D341Med (cell line): ENCODE measurements around the gene MIPOL1.

Experiments
- DNase-seq: peaks from one replicate; pipeline ENCODE4 v3.0.0; 2012; ENCODE audit warnings: low spot score

Gene MIPOL1

DNA sequence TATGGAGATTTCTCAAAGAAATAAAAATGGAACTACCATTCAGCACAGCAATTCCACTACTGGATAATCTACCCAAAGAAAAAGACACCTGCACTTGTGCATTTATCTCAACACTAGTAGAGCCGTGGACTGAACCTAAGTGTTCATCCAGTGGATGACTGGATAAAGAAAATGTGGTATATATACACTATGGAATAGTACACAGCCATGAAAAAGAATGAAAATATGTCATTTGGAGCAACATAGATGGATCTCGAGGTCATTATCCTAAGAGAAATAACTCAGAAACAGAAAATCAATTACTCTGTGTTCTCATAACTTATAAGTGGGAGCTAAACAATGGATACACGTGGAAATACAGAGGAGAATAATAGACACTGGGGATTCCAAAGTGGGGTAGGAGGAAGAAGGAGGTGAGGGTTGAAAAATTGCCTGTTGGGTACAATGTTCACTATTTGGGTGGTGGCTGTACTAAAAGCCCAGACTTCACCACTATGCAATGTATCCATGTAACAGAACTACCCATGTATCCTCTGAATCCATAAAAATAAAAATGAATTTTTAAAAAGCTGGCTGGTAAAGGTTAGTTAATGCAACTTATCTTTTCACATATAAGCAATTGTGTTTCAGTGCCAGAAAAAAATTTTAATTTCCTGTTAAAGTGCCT lies 266.6 kb downstream of the MIPOL1 start:
- no peak for DNase-seq

DNA sequence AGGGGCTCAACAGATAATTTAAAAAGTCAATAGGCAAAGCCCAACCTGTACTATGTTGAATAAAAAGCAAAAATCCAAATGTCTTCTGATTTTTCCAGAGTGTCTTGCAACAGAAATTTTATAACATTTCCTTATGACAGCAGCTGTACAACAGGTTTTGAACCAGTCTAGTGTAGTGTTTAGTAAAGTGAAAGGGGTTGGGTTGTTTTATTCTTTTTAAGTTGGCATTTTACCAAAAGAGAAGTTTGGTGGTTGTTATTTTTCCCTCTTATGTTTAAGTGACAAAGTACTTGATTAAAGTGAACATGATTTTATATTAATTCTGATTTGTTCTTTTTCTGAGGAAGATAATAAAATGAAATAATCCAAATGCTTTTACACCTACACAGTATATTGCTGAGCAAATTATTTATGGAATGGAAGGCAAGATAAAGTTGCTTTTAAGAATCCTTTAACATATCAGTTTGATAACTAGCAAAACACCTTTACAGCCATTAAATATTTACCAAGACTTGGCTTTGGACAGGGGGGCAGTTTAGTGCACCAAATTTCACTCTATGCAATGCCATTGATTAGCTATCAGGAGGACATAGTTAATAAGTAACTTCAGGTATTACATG lies 268.4 kb downstream of the MIPOL1 start:
- no peak for DNase-seq

DNA sequence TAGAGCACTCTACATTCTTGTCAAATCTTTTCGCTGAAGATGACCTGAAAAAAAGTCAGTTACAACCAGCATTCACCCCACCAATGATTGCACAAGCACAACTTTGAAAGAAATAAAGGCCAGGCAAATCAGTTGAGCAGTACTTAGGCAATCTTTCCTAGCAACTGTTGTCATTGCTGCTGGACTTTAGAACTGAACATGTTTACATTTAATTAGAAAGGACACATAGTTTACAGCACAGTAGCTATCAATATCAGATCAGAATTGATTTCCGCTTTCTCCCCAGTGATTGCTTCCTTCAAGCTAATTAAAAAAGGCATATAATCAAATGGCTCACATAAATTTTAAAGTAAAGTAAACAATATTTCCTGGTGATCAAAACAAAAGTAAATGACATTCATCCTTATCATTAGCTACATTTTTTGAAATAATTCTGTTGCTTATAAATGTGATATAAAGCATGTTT lies 268.9 kb downstream of the MIPOL1 start:
- DNase-seq = no peak

DNA sequence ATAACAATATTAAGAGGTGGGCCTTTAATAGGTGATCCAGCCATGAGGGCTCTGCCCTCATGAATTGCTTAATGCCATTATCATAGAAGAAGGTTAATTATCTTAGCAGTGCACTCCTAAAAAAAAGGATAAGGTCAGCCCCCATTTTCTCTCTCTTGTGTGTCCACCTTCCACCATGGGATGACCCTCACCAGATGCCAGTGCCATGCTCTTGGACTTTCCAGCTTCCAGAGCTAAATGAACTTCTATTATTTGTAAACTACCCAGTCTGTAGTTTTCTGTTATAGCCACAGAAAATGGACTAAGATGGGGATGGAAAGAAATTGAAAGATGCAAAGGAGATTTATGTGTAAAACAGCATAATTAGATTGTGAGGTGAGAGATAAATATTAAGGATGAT lies 271.9 kb downstream of the MIPOL1 start:
- DNase-seq = no peak

DNA sequence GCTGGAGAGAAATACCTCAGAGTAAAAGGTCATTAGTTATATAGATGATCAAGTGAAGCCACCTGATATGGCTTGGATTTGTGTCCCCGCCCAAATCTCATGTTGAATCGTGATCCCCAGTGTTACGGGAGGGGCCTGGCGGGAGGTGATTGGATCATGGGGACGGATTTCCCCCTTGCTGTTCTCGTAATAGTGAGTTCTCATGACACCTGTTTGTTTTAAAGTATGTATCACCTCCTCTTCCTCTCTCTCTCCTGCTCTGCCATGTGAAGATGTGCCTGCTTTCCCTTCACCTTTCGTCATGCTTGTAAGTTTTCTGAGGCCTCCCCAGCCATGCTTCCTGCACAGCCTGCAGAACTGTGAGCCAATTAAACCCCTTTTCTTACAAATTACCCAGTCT lies 272.5 kb downstream of the MIPOL1 start:
- no peak for DNase-seq

DNA sequence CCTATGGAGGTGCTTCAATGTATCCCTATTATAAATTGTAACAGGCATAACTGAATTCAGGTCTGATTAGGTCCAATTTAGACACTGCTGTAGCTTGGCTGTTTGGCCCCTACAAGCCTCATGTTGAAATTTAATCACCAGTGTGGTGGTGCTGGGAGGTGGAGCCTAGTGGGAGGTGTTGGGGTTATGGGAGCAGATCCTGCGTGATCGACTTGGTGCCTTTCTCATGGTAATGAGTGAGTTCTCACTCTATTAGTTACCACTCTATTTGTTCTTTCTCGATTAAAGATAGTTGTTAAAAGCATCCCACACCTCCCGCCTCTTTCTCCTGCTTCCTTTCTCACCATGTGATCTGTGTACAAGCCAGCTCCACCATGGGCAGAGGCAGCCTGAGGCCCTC lies 275.2 kb downstream of the MIPOL1 start:
- DNase-seq = no peak

DNA sequence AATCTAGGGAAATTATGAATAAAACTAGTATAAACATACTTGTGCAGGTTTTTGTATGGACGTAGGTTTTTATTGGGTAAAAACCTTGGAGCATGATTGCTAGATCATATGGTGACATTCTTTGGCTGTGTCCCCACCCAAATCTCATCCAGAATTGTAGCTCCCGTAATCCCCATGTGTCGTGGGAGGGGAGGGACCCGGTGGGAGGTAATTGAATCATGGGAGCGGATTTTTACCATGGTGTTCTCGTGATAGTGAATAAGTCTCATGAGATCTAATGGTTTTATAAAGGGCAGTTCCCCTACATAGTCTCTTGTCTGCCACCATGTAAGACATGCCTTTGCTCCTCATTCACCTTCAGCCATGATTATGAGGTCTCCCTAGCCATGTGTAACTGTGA lies 276.5 kb downstream of the MIPOL1 start:
- no peak for DNase-seq

DNA sequence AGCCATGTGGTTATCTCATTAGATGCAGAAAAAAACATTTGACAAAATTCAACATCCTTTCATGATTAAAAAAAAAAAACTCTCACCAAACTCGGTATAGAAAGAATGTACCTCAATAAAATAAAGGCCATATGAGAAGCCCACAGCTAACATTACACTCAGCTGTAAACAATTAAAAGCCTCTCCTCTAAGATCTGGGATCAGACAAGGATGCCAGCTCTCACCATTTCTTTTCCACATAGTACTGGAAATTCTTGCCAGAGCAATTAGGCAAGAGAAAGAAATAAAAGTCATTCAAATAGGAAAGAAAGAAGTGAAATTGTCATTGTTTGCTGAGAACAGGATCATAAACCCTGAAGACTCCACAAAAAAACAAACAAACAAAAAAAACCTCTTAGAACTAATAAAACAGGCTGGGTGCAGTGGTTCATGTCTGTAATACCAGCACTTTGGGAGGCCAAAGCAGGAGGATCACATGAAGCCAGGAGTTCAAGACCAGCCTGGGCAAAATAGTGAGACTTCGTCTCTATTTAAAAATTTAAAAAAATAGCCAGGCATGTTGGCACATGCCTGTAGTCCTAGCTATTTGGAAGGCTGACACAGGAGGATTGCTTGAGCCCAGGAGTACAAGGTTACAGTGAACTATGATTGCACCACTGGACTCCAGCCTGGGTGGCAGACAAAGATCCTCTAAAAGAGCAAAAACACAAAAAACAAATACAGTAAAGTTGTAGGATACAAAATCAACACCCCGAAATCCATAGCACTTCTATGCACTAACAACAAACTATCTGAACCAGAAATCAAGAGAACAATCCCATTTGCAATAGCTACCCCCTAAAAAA lies 282.9 kb downstream of the MIPOL1 start:
- no peak for DNase-seq

DNA sequence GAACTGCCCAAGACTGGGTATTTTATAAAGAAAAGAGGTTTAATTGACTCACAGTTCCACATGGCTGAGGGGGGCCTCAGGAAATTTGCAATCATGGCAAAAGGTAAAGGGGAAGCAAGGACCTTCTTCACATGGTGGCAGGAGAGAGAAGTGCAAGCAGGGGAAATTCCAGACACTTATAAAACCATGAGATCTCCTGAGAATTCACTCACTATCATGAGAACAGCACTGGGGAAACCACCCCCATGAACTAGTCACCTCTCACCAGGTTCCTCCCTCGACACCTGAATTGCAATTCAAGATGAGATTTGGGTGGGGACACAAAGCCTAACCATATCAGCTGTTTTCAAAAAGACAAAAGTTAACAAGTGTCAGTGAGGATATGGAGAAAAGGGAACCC lies 284.7 kb downstream of the MIPOL1 start:
- DNase-seq = no peak

DNA sequence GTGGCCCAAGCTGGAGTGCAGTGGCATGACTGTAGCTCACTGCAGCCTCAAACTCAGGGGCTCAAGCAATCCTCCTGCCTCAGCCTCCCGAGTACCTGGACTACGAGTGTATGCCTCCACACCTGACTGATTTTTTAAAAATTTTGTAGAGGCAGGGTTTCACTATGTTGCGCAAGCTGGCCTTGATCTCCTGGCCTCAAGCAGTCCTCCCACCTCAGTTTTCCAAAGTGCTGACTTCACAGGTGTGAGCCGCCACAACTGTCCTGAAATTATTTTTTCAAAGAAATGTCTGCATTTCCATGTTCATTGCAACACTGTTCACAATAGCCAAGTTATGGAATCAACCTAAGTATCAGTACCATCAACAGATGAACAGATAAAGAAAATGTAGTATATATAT lies 285.9 kb downstream of the MIPOL1 start:
- DNase-seq = no peak

DNA sequence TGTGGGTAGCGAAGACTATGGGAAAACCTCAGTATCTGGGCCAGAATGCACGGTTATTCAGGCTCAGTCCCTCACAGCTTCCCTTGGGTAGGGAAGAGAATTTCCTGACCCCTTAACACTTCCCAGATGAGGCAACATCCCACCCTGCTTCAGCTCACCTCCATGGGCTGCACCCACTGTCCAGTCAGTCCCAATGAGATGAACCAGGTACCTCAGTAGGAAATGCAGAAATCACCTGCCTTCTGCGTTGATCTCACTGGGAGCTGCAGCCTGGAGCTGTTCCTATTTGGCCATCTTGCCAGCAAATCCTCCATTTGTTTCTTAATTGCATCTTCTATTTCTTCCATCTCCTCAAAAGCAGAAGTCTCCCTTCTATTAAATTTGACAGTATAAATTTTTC lies 292.9 kb downstream of the MIPOL1 start:
- DNase-seq = no peak

DNA sequence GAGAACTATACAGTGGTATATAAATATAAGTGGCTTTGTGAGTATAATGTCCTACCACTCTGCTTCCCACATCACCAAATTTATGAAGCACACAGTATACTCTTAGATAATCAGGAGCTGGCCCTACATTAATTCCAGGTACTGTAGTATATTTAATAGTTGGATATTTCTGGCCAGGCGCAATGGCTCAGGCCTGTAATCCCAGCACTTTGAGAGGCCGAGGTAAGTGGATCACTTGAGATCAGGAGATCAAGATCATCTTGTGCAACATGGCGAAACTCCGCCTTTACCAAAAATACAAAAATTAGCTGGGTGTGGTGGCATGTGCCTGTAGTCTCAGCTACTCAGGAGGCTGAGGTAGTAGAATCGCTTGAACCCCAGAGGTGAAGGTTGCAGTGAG lies 293.3 kb downstream of the MIPOL1 start:
- no peak for DNase-seq

DNA sequence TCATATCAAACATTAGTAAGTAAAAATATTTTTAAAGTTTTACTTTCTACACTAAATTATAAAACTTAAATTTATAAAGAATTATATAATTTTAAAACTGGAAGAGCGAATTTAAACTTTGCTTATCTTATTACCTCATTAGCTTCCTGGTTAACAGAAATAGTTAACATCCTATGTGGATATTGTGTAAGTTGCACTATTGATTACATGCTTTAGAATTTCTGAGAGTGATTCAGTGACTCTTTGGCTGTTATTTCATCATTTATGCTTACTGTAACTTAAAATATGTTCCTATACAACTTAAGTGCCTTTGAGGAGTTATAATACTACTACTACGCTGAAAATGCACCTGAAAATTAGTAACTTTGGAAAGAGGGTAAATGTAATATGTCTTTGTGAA lies 295.9 kb downstream of the MIPOL1 start:
- no peak for DNase-seq

DNA sequence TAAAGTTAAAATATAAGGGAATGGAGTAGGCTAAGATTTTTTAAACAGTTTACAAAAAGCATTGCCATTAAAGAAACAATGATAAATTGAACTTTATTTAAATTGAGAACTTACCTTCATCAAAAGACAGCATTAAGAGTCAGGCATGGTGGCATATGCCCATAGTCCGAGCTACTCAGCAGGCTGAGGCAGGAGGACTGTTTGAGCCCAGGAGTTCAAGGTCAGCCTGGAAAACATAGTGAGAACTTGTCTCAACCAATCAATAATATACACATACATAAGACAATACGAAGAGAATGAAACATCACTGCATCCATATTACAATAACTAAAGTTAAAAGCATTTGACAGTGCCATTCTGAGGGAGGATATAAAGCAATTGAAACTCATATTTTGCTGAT lies 299.7 kb downstream of the MIPOL1 start:
- no peak for DNase-seq

DNA sequence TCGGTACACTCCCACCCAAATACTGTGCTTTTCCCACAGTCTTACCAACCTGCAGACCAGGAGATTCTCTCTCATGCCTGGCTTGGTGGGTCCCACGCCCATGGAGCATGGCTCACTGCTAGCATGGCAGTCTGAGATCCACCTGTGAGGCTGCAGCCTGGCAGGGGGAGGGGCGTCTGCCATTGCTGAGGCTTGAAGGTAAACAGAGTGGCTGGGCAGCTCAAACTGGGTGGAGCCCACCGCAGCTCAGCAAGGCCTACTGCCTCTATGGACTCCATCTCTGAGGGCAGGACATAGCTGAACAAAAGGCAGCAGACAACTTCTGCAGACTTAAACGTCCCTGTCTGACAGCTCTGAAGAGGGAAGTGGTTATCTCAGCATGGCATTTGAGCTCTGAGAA lies 304.1 kb downstream of the MIPOL1 start:
- DNase-seq = no peak

DNA sequence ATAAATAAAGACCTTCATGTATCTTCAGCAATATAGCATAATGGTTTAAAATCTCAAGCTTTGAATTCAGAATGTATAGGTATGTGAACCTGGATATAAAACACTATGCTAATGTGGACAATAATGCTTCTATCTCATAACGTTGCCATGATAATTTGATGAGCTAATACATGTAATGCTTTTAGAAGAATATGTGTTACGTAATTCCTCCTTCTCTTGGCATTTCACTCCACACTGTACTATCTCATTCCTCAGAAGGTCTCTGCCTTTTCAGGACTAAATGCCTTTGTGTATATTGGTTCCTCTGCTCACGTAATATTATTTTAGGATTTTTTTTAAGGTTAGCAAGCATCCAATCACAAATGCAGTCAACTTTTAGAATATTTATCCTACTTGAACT lies 310.8 kb downstream of the MIPOL1 start:
- no peak for DNase-seq

DNA sequence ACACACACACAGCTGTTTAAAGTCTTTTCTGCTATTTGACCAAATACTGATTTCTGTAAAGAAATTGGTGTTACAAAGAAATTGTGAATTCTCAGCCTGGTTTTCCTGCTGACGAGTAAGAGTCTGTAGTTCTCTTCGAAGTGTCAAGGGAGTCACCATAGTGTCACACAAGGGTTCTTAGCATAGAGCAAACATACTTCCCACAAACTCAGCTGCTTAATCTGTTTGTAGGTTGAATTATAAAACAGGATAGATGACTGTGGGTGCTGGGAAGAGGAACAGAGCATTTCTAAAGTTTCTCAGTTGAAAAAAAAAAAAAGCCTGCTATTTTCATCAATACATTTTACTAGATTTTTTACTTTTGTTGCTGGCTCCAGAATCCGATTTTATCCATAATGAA lies 314.4 kb downstream of the MIPOL1 start:
- DNase-seq = no peak

DNA sequence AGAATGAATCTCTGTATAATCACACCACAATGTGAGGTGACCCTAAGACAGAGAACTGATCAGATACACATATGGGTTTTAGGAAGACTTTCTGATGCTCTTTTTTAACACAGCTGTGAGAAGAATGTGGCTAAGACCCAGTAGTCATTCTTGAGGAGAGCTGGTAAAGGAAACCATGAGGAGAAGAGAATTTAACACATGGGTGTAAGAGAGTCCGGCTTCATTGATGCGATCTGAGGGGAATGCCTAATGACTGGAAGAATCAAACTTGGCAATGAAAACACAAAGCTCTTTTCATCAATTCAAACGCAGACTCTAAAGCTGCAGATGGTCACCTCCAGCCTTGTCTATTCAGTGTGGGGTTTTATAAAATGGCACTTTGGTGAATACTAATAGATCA lies 318.0 kb downstream of the MIPOL1 start:
- no peak for DNase-seq

DNA sequence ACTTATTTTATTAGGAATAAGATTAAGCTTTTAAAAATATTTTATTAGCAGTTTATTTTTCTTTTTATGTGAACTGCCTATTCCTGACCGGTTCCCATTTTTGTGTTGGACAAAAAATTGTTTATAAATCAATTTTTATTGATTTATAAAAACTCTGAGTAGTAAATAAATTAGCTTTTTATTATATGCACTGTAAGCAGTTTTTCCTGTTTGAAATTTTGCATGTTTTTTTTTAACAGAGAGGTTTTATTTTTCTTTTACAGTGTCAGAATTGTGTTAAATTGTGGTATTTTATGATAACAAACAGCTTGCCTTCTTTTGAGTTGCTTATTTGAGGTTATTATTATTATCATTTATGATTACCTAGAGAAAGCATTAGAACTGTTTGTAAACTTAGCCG lies 329.3 kb downstream of the MIPOL1 start:
- no peak for DNase-seq

DNA sequence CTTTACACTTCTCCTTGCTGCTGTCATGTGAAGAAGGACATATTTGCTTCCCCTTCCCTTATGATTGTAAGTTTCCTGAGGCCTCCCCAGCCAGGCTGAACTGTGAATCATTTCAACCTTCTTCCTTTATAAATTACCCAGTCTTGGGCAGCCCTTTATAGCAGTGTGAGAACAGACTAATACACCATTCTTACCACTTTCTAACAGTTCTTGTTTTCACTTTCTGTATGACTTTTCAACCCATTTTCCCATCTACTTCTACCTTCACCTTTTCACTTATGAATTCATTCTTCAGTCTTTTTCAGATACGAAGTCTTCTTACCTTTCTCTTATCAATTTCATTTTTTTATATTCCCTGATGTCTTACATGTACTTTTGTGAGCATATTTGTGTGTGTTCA lies 342.3 kb downstream of the MIPOL1 start:
- no peak for DNase-seq

DNA sequence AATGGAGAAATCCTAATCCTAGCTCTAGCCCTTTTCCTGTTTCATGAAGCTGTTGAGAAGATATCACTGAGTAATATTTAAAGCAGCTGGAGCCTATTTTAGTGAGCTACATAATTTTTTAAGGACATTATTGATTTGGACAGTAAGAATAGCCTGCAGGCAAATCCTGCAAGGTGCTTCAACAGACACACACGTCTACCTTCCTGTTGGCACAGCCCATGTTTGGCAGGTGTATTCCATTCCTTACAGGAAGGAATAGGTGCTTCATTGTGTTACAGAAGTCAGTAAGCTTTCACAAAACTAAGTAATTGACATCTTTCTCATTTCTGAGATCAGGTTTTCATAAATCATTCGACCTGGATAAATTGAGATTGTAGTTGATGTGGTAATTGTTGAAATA lies 346.7 kb downstream of the MIPOL1 start:
- no peak for DNase-seq

DNA sequence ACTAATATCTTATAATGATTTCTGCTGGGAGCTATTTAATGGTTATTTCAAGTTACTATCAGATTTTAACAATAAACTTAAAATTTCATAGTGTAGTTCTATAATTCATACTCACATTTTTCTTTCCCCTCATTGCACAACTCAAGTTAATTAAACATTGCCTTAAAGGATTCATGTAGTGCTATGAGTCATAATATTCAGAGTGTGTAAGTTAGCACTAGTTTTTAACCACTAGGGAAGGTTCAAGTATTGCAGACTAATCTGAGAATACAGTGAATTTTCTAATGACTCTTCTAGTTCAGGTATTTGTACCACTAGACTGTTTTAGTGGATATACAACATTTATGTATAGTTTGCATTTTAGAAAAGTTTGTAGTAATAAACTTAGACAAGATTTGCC lies 347.4 kb downstream of the MIPOL1 start:
- no peak for DNase-seq
